Osteocyte (in vitro differentiated cells): ENCODE results near the gene HNRNPAB. TPM values are rescaled to one million over a fixed set of nuclear protein-coding genes. Genes with fewer than 3 reads are reported as not detected.

Experiments used
- DNase-seq: peaks from one replicate; pipeline ENCODE4 v3.0.0; 2021; ENCODE audit warnings: mixed read lengths; ENCODE audit not compliant: unreplicated experiment; ENCODE audit errors: extremely low spot score
- H3K27ac Mint-ChIP-seq: one replicate; pipeline ENCODE4 v1.8.0; 2021; ENCODE audit warnings: mild to moderate bottlenecking, mixed read lengths; ENCODE audit not compliant: unreplicated experiment
- H3K27me3 Mint-ChIP-seq: one replicate; pipeline ENCODE4 v1.8.0; 2021; ENCODE audit warnings: mixed read lengths; ENCODE audit not compliant: unreplicated experiment
- H3K36me3 Mint-ChIP-seq: one replicate; pipeline ENCODE4 v1.8.0; 2021; ENCODE audit warnings: mixed read lengths; ENCODE audit not compliant: unreplicated experiment
- H3K4me1 Mint-ChIP-seq: one replicate; pipeline ENCODE4 v1.8.0; 2021; ENCODE audit warnings: mixed read lengths; ENCODE audit not compliant: unreplicated experiment
- H3K4me3 Mint-ChIP-seq: one replicate; pipeline ENCODE4 v1.8.0; 2021; ENCODE audit warnings: mild to moderate bottlenecking, moderate library complexity, mixed read lengths; ENCODE audit not compliant: unreplicated experiment
- H3K9me3 Mint-ChIP-seq: one replicate; pipeline ENCODE4 v1.8.0; 2021; ENCODE audit warnings: mixed read lengths; ENCODE audit not compliant: unreplicated experiment
- total RNA-seq: library from RNA; stranded (reverse); gene quantifications from 2 replicates; pipeline ENCODE4 v1.2.1, GENCODE V29; 2021
- TF ChIP-seq, protein P1 (sequence below): fragments of 200-600 bp; sonication (generic); IDR thresholded peaks from 2 replicates; pipeline ENCODE4 v1.5.0; 2021; ENCODE audit warnings: antibody characterized with exemption, mild to moderate bottlenecking, moderate library complexity

The HNRNPAB gene
- total RNA-seq, 1 donor from 2014 or later = 131 TPM

DNA sequence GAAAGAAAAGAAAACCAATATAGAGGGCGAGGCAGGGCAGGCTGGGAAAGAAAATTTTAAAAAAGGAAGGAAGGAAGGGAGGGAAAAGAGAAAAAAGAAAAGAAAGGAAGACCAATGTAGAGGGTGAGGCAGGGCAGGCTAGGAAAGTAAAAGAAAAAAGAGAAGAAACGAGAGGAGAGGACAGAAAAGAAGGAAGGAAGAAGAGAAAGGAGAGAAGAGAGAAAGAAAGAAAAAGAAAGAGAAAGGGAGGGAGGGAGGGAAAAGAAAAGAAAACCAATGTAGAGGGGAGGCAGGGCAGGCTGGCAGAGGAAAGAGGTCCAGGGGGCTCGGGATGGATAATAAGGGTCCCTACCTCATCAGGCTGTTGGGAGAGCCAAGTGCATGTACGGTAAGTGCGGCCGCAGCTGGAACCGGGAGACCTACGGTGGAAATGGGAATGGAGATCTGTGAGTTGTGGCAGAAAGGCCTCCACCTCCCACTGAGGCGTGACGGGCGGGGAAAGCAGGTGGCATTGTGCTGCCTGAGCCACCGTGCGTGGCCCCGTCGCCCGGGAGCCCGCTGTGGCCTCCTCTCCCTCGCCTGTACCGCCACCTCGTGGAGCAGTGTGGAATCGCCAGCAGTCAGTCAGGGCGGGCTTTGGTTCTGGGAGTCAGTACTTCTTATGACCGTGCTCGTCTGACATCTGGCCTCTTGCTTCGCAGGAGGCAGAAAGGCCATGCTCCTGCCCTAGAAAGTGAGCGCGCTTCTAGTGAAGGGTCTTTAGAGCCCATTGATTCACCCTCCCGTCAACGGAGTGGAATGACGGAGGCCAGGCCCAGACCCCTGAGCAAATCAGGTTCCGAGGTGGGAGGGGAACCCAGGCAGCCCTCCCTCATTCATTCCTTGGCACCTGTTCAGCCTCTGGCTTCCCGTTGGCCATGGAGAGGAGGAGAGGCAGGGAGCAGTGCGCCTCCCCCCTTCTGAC lies 40.3 kb upstream of the HNRNPAB start:
- Mint-ChIP-seq H3K4me3 (peak overlapping the region; percentile 44), H3K36me3 (no peaks in the 10 kb centered on the region), H3K27me3 (peaks cover 23% of the 10 kb centered on the region), H3K4me1 (peaks cover 6% of the 10 kb centered on the region), H3K9me3 (no peaks in the 10 kb centered on the region), H3K27ac (no peak overlapping the region)
- peak; percentile 95 for DNase-seq
- TF ChIP-seq, protein P1, sequence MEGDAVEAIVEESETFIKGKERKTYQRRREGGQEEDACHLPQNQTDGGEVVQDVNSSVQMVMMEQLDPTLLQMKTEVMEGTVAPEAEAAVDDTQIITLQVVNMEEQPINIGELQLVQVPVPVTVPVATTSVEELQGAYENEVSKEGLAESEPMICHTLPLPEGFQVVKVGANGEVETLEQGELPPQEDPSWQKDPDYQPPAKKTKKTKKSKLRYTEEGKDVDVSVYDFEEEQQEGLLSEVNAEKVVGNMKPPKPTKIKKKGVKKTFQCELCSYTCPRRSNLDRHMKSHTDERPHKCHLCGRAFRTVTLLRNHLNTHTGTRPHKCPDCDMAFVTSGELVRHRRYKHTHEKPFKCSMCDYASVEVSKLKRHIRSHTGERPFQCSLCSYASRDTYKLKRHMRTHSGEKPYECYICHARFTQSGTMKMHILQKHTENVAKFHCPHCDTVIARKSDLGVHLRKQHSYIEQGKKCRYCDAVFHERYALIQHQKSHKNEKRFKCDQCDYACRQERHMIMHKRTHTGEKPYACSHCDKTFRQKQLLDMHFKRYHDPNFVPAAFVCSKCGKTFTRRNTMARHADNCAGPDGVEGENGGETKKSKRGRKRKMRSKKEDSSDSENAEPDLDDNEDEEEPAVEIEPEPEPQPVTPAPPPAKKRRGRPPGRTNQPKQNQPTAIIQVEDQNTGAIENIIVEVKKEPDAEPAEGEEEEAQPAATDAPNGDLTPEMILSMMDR = peak; percentile 98

DNA sequence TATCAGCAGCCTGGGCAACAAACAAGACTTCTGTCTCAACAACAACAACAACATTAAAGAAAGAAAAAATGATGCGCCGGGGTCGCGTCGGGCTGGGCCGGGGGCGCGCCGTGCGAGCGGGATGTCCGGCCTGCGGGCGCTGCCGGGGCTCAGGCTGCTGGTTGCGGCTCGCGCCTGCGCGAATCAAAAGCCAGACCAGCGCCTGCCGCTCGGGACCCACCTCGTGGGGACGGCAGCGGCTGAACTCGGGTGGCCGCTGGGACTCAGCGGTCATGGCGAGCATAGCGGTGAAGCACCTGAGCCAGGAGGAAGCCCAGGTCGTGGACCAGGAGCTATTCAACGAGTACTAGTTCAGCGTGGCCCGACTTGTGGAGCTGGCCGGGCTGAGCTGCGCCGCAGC lies 38.8 kb upstream of the HNRNPAB start:
- Mint-ChIP-seq H3K4me1 (peaks cover 6% of the 10 kb centered on the region), H3K9me3 (no peaks in the 10 kb centered on the region), H3K27me3 (peaks cover 29% of the 10 kb centered on the region), H3K36me3 (no peaks in the 10 kb centered on the region), H3K4me3 (no peak overlapping the region), H3K27ac (no peak overlapping the region)
- TF ChIP-seq, protein P1 = no peak
- DNase-seq = no peak

DNA sequence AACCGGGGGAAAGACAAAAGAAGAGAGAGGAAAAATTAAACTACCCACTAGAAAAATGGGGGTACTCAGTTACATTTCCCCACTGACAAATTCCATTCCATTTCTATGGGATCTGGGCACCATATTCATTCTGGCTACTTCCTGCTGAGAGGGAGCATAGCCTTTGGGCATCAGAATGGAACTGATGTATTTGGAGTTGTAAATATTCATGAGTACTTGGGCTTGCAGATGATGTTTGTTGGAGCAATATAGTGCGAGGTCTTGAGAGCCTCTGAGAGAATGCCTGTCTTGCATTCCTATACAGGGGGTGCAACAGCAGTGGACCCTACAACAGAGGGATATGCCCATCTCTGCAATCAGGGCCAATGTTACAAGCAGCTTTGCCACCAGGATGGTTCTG lies 33.9 kb upstream of the HNRNPAB start:
- TF ChIP-seq, protein P1 = no peak

DNA sequence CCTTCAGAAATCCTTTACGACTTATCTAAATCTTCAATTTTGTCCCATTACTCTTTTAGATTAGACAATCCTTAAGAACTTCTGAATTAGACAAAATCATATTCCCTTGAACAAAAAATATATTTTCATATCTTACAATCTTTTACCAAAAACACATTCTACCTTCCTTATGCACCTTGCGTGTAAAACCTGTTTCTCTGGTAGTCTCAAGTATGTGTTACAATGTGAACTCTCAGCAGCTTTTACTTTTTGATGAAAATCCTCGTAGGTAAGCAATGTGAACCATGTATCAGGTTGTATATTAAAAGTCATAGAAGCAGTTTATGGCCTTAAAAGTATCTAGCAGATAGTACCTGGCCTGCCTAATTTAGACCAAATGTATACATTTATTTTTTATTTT lies 29.9 kb upstream of the HNRNPAB start:
- Mint-ChIP-seq H3K9me3 (peaks cover 2% of the 10 kb centered on the region), H3K4me1 (no peaks in the 10 kb centered on the region), H3K27ac (no peak overlapping the region), H3K4me3 (no peak overlapping the region), H3K36me3 (no peaks in the 10 kb centered on the region), H3K27me3 (peaks cover 11% of the 10 kb centered on the region)
- no peak for DNase-seq
- TF ChIP-seq, protein P1 = no peak

More for the DNA sequence above, 33.9 kb upstream of the HNRNPAB start:
- Mint-ChIP-seq H3K4me1 (no peaks in the 10 kb centered on the region), H3K27ac (no peak overlapping the region), H3K36me3 (no peaks in the 10 kb centered on the region), H3K9me3 (no peaks in the 10 kb centered on the region), H3K4me3 (no peak overlapping the region), H3K27me3 (peaks cover 19% of the 10 kb centered on the region)
- DNase-seq = no peak

DNA sequence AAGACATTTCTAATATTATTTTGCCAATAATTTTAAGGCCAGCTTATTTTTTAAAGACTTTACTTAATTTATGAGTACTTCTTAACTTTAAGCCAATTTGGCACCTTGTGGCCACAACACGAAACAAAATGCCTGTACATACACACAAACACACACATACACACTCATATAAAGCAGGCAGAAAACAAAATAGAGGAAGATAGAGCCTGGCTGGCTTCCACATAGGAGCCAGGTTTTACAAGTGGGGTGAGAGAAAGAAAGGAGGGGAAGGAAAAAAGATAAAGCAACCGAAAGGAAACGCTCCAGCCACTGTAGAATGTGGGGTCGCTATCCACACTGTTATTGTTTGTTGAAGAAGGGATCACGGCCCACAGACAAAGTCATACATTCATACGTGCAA lies 27.5 kb upstream of the HNRNPAB start:
- H3K4me1 Mint-ChIP-seq = no peaks in the 10 kb centered on the region
- peaks cover 9% of the 10 kb centered on the region for H3K27me3 Mint-ChIP-seq
- no peak overlapping the region for H3K4me3 Mint-ChIP-seq
- peaks cover 6% of the 10 kb centered on the region for H3K9me3 Mint-ChIP-seq
- DNase-seq = no peak
- no peak overlapping the region for H3K27ac Mint-ChIP-seq
- TF ChIP-seq, protein P1 = no peak
- no peaks in the 10 kb centered on the region for H3K36me3 Mint-ChIP-seq
